HG03520 (cell line): Measurements from ENCODE around the gene ADGRE3.
A peak's percentile ranks its signal among the peaks of the same experiment; 100 is the strongest.

ENCODE experiments used
- ATAC-seq: cut with Tn5 transposase; IDR thresholded peaks from one replicate; pipeline ENCODE4 v1.9.1; 2021; ENCODE audit warnings: mild to moderate bottlenecking, moderate library complexity; ENCODE audit not compliant: unreplicated experiment

Gene ADGRE3

GRCh38 chr19:14674764-14675163 is at the start of gene ADGRE3:
Gene ADGRE3 (minus strand): TSS chr19:14674844. CDS start chr19:14674770, 74 bp downstream.
- no peak for ATAC-seq

- no peak for ATAC-seq
Observed at GRCh38 chr19:14722127-14722526, 47.5 kb upstream of the ADGRE3 start.

GRCh38 chr19:14719162-14719561 is 44.5 kb upstream of the ADGRE3 start:
- no peak for ATAC-seq

- ATAC-seq, result no peak
Observed at GRCh38 chr19:14718522-14719116, 44.0 kb upstream of the ADGRE3 start.

- no peak for ATAC-seq
Observed at GRCh38 chr19:14715841-14716240, 41.2 kb upstream of the ADGRE3 start.

GRCh38 chr19:14704450-14704849 is 29.8 kb upstream of the ADGRE3 start:
- ATAC-seq, result no peak

- ATAC-seq, result no peak
Observed at GRCh38 chr19:14703833-14704232, 29.2 kb upstream of the ADGRE3 start.

- no peak for ATAC-seq
Observed at GRCh38 chr19:14700711-14701375, 26.2 kb upstream of the ADGRE3 start.

- no peak for ATAC-seq
Observed at GRCh38 chr19:14699641-14700040, 25.0 kb upstream of the ADGRE3 start.

- ATAC-seq, result no peak
Observed at GRCh38 chr19:14695471-14695870, 20.8 kb upstream of the ADGRE3 start.

- ATAC-seq, result no peak
Observed at GRCh38 chr19:14694641-14695266, 20.1 kb upstream of the ADGRE3 start.

GRCh38 chr19:14689598-14690503 is 15.2 kb upstream of the ADGRE3 start, which contains the start of gene ZNF333:
Gene ZNF333 (plus strand): TSS chr19:14690048. CDS start chr19:14693492, 3,444 bp downstream.
- ATAC-seq, result peak; percentile 84

- no peak for ATAC-seq
Observed at GRCh38 chr19:14686411-14686810, 11.8 kb upstream of the ADGRE3 start.

- no peak for ATAC-seq
Observed at GRCh38 chr19:14683439-14683838, 8.8 kb upstream of the ADGRE3 start.

- no peak for ATAC-seq
Observed at GRCh38 chr19:14682084-14682483, 7.4 kb upstream of the ADGRE3 start.

GRCh38 chr19:14678199-14678598 is 3.6 kb upstream of the ADGRE3 start:
- ATAC-seq, result no peak

- ATAC-seq, result no peak
Observed at GRCh38 chr19:14677464-14677863, 2.8 kb upstream of the ADGRE3 start.

GRCh38 chr19:14676762-14677161 is 2.1 kb upstream of the ADGRE3 start:
- no peak for ATAC-seq

GRCh38 chr19:14673088-14673487 is 1.6 kb downstream of the ADGRE3 start:
- ATAC-seq, result no peak

- ATAC-seq, result no peak
Observed at GRCh38 chr19:14672188-14672872, 2.3 kb downstream of the ADGRE3 start.

- ATAC-seq, result no peak
Observed at GRCh38 chr19:14670408-14670807, 4.2 kb downstream of the ADGRE3 start.
